Stomach (tissue), 4 donors: ENCODE measurements around the gene CARMIL1.

Experiments
- POLR2A ChIP-seq, 4 donors: fragments of 450-650 bp; IDR thresholded peaks; one replicate each; pipeline ENCODE4 v1.6.1; 2016; ENCODE audit warnings: antibody characterized with exemption in 4 of 4, control low read depth in 2 of 4, mild to moderate bottlenecking in 1 of 4, moderate library complexity in 1 of 4
- TF ChIP-seq, protein P1 (sequence below), 7 experiments: fragments of 450-650 bp in 4 of 7; fragments of 200-600 bp in 3 of 7; sonication (generic) in 3 of 7; IDR thresholded peaks; one replicate each; pipeline ENCODE4 v1.5.1; 2016 to 2019; ENCODE audit warnings: antibody characterized with exemption in 7 of 7, control low read depth in 2 of 7, mild to moderate bottlenecking in 1 of 7

- no peak for TF ChIP-seq POLR2A (IDR thresholded peaks at IDR 0.05)
- TF ChIP-seq, protein P1, sequence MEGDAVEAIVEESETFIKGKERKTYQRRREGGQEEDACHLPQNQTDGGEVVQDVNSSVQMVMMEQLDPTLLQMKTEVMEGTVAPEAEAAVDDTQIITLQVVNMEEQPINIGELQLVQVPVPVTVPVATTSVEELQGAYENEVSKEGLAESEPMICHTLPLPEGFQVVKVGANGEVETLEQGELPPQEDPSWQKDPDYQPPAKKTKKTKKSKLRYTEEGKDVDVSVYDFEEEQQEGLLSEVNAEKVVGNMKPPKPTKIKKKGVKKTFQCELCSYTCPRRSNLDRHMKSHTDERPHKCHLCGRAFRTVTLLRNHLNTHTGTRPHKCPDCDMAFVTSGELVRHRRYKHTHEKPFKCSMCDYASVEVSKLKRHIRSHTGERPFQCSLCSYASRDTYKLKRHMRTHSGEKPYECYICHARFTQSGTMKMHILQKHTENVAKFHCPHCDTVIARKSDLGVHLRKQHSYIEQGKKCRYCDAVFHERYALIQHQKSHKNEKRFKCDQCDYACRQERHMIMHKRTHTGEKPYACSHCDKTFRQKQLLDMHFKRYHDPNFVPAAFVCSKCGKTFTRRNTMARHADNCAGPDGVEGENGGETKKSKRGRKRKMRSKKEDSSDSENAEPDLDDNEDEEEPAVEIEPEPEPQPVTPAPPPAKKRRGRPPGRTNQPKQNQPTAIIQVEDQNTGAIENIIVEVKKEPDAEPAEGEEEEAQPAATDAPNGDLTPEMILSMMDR (IDR thresholded peaks at IDR 0.05), result no peak
Measured at GRCh38 chr6:25615471-25615870, 336.3 kb downstream of the CARMIL1 start.
